HG03378 (cell line): ENCODE results near the gene COPS9.

ENCODE experiments used
- ATAC-seq: cut with Tn5 transposase; IDR thresholded peaks from one replicate; pipeline ENCODE4 v1.9.1; 2021; ENCODE audit warnings: mild to moderate bottlenecking, moderate library complexity; ENCODE audit not compliant: unreplicated experiment

The COPS9 gene

GRCh38 chr2:240121675-240122074 is 14.4 kb downstream of the COPS9 start:
- no peak for ATAC-seq

GRCh38 chr2:240121190-240121589 is 14.9 kb downstream of the COPS9 start:
- ATAC-seq = no peak

- ATAC-seq = no peak
Measured at GRCh38 chr2:240114233-240114632, 21.9 kb downstream of the COPS9 start.

DNA sequence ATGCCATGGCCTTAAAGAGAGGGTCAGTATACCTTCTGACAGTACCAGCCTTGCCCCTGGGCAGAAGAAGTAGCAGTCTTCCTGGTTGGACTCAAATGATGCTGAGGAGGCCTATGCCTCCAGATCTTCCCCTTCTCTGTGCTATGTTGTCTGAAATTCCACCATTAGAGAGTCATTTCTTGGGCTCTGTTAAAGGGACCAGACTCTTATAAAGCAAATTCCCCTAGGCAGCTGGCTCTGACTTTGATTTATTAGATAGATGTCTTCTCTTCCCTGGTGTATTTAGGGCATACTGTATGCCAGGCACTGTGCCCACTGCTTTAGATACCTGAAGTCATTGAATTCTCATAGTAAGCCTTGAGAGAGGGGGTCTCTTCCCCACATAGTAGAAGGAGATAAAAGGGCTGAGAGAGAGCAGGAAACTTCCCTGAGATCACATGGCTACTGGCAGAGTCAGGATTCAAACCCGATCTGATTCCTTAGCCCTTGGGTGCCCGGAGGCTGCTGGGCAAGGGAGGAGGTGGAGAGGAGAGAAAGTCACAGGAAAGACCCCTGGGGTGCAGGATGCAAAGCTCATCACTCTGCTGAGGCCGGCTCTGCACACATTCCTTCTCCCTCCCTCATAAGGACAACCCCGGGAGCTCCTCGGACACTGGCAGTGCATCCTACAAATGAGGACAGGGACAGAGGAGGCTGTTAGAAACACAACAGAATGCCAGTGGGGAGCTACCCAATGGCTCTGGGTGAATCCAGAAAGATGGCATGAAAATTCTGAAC is 23.0 kb downstream of the COPS9 start:
- no peak for ATAC-seq

DNA sequence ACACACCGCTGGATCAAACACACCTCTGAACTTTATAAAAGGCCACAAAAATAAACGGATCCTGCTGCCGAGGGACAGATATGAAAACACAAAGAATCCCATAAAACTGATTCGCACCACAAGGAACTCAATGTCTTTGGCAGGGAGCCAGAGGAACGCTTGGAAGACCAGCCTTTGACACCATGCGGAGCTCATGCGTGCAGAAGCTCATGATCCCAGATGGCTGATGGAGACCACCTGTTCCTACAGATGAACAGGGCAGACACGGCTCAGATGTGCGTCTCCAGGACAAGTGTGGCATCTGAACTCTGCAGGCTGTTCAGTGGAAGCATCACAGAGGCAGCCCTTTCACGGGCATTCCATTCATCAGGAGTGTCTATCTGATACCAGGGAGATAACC is 24.9 kb downstream of the COPS9 start:
- ATAC-seq = no peak

GRCh38 chr2:240109386-240109785 is 26.7 kb downstream of the COPS9 start:
- ATAC-seq = no peak

- ATAC-seq = no peak
Measured at GRCh38 chr2:240107477-240107796, 28.7 kb downstream of the COPS9 start.

DNA sequence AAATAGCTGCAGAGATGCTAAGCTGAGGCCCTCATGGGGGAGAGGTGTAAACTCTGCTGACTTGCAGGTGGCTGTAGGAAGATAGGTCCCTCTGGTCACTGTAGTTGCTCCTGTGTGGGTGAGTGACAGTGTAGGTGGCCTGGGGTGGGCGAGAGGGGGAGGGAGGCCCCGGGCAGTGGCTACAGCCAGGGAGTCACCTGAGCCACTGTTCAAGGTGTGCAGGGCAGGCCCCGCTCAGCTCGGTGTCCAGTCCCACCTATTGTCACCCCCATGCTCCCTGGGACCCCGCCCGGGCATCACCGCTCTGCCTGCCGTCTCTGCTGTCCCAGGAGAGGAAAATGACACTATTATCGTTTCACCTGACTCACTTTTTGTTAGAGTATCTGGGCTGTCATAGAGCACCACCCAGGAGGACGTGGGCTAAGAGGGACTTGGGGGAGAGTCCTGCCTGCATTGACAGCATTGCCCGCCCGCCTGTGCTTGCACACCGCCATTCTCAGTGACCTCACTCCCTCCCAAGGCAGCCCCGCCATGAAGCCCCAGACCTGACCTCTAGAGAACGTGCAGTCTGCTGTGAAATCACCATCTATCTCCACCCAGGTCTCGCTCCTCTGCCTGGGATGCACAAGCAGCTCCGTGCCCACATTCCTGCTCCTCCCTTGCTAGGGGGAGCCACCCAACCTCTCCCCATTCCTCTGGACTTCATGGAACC is 29.2 kb downstream of the COPS9 start:
- ATAC-seq = no peak

DNA sequence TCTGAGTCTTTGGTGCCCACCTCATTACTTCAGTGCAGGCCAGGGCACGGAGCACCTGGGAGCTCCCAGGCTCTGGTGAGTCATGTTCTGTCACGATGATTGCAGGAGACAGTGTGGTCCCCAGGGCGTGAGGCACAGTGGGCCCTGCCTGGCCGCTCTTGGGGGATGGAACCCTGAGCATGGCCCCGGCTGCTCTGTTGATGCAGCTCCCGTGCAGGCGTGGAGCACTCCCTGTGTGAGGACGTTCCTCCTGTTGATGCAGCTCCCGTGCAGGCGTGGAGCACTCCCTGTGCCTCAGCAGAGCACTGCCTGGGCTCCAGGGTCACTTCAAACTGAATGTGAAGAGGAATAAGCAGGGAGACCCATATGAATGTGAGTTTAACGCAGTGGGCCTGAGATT is 30.1 kb downstream of the COPS9 start:
- no peak for ATAC-seq

- ATAC-seq = no peak
Measured at GRCh38 chr2:240103136-240103535, 33.0 kb downstream of the COPS9 start.

GRCh38 chr2:240098349-240098748 is 37.8 kb downstream of the COPS9 start:
- ATAC-seq = no peak

- ATAC-seq = no peak
Measured at GRCh38 chr2:240095556-240096523, 40.3 kb downstream of the COPS9 start.

GRCh38 chr2:240089306-240089705 is 46.8 kb downstream of the COPS9 start:
- no peak for ATAC-seq

GRCh38 chr2:240086563-240086962 is 49.5 kb downstream of the COPS9 start:
- no peak for ATAC-seq
